Uterus (tissue), 4 donors: Measurements from ENCODE around the gene CATSPER4. TPM values are rescaled to one million over a fixed set of nuclear protein-coding genes. Genes with fewer than 3 reads are reported as not detected.

Experiments used
- DNase-seq, 2 donors: peaks; one replicate each; pipeline ENCODE4 v3.0.0-alpha.2; 2019 to 2020
- H3K27ac ChIP-seq, 2 donors: fragments of 200-600 bp; sonication (generic); 1 replicate in 1 of 2; 2 replicates in 1 of 2; pipeline ENCODE4 v1.5.1; 2016 to 2018
- H3K27me3 ChIP-seq, 2 donors: fragments of 200-600 bp; sonication (generic); one replicate each; pipeline ENCODE4 v1.5.1; 2018 to 2019; ENCODE audit warnings: control low read depth in 1 of 2
- H3K36me3 ChIP-seq, 2 donors: fragments of 200-600 bp; sonication (generic); one replicate each; pipeline ENCODE4 v1.5.1; 2019; ENCODE audit warnings: control low read depth in 1 of 2
- H3K4me1 ChIP-seq, 2 donors: fragments of 200-600 bp; sonication (generic); one replicate each; pipeline ENCODE4 v1.5.1; 2018 to 2019; ENCODE audit warnings: control low read depth in 1 of 2
- H3K4me3 ChIP-seq, 2 donors: fragments of 200-600 bp; sonication (generic); 1 replicate in 1 of 2; 2 replicates in 1 of 2; pipeline ENCODE4 v1.5.1; 2018 to 2019; ENCODE audit warnings: mild to moderate bottlenecking in 1 of 2
- H3K9me3 ChIP-seq, 2 donors: fragments of 200-600 bp; sonication (generic); one replicate each; pipeline ENCODE4 v1.5.1; 2019; ENCODE audit warnings: control low read depth in 1 of 2
- CTCF ChIP-seq, 4 experiments: fragments of 200-600 bp in 2 of 4; fragments of 450-650 bp in 2 of 4; sonication (generic) in 2 of 4; IDR thresholded peaks; one replicate each; pipeline ENCODE4 v1.5.1; 2016 to 2019; ENCODE audit warnings: antibody characterized with exemption in 4 of 4, mild to moderate bottlenecking in 2 of 4, moderate library complexity in 1 of 4
- POLR2A ChIP-seq, 2 donors: fragments of 450-650 bp; IDR thresholded peaks; one replicate each; pipeline ENCODE4 v1.6.1; 2016; ENCODE audit warnings: antibody characterized with exemption in 2 of 2, mild to moderate bottlenecking in 1 of 2, moderate library complexity in 1 of 2
- intact Hi-C: fragments of 100-400 bp; cut with DNase I; formaldehyde crosslinking; loops from one replicate; pipeline ENCODE4 v1.15.1; 2023; ENCODE audit warnings: low total_unique reads
- total RNA-seq, 4 donors: library from RNA; depleted of rRNA in 3 of 4; stranded (reverse); fragments of >200 nt in 3 of 4; gene quantifications; one replicate each; pipeline versions ENCODE4 v1.1.0 to v1.2.4, GENCODE V29; 2014 to 2023
- donor health status: DM: yes; HTN: yes; CAD: no.

The CATSPER4 gene
- total RNA-seq, 4 donors from 2014 or later = not detected

- DNase-seq = no peak
- no peaks in the 10 kb centered on the region for H3K9me3 ChIP-seq
- H3K27me3 ChIP-seq = no peaks in the 10 kb centered on the region
- H3K27ac ChIP-seq = no peak overlapping the region
- TF ChIP-seq CTCF (IDR thresholded peaks at IDR 0.05) (no peak), POLR2A (IDR thresholded peaks at IDR 0.05) (no peak)
- no peak overlapping the region for H3K4me3 ChIP-seq
- H3K36me3 ChIP-seq = no peaks in the 10 kb centered on the region
- no peaks in the 10 kb centered on the region for H3K4me1 ChIP-seq
- intact Hi-C loops = no loop called here
These were observed 13.4 kb downstream of the CATSPER4 start for GRCh38 chr1:26203642-26204318.

GRCh38 chr1:26210147-26210870 lies 19.9 kb downstream of the CATSPER4 start:
- TF ChIP-seq CTCF (IDR thresholded peaks at IDR 0.05) (no peak), POLR2A (IDR thresholded peaks at IDR 0.05) (no peak)
- H3K4me1 ChIP-seq = no peaks in the 10 kb centered on the region
- H3K27ac ChIP-seq = no peak overlapping the region
- intact Hi-C loops = no loop called here
- H3K9me3 ChIP-seq = no peaks in the 10 kb centered on the region
- H3K27me3 ChIP-seq = no peaks in the 10 kb centered on the region
- no peak for DNase-seq
- H3K36me3 ChIP-seq = no peaks in the 10 kb centered on the region
- no peak overlapping the region for H3K4me3 ChIP-seq

GRCh38 chr1:26212726-26213125 lies 22.3 kb downstream of the CATSPER4 start:
- H3K9me3 ChIP-seq = no peaks in the 10 kb centered on the region
- intact Hi-C loops = no loop called here
- TF ChIP-seq CTCF (IDR thresholded peaks at IDR 0.05) = no peak
- no peak for TF ChIP-seq POLR2A (IDR thresholded peaks at IDR 0.05)
- no peaks in the 10 kb centered on the region for H3K36me3 ChIP-seq
- H3K4me3 ChIP-seq = no peak overlapping the region
- DNase-seq = no peak
- H3K27me3 ChIP-seq = no peaks in the 10 kb centered on the region
- no peaks in the 10 kb centered on the region for H3K4me1 ChIP-seq
- H3K27ac ChIP-seq = no peak overlapping the region

- Histone ChIP-seq H3K9me3 (no peaks in the 10 kb centered on the region), H3K4me3 (no peak overlapping the region), H3K4me1 (no peaks in the 10 kb centered on the region), H3K27me3 (no peaks in the 10 kb centered on the region), H3K36me3 (no peaks in the 10 kb centered on the region), H3K27ac (no peak overlapping the region)
- TF ChIP-seq CTCF (IDR thresholded peaks at IDR 0.05) (no peak), POLR2A (IDR thresholded peaks at IDR 0.05) (no peak)
- DNase-seq = no peak
- intact Hi-C loops = no loop called here
These were observed 23.0 kb downstream of the CATSPER4 start for GRCh38 chr1:26213335-26213905.

GRCh38 chr1:26215246-26215645 lies 24.8 kb downstream of the CATSPER4 start:
- H3K27me3 ChIP-seq = no peaks in the 10 kb centered on the region
- TF ChIP-seq POLR2A (IDR thresholded peaks at IDR 0.05) = no peak
- no peak for TF ChIP-seq CTCF (IDR thresholded peaks at IDR 0.05)
- no peak for DNase-seq
- intact Hi-C loops = no loop called here
- no peaks in the 10 kb centered on the region for H3K4me1 ChIP-seq
- no peak overlapping the region for H3K4me3 ChIP-seq
- H3K9me3 ChIP-seq = no peaks in the 10 kb centered on the region
- no peaks in the 10 kb centered on the region for H3K36me3 ChIP-seq
- H3K27ac ChIP-seq = no peak overlapping the region
